Stimulated activated CD4-positive, alpha-beta T cell treated with anti-CD3 and anti-CD28 coated beads, Interleukin-4, amount 100 ng/mL, for 48 hours (primary cell): ENCODE measurements around the gene RBFOX2.

ENCODE experiments used
- DNase-seq, 2 donors: peaks; one replicate each; pipeline ENCODE4 v3.0.0-alpha.2; 2020; ENCODE audit warnings: low read depth in 2 of 2

Gene RBFOX2

GRCh38 chr22:35736166-35736565 is 292.5 kb downstream of the RBFOX2 start:
- no peak for DNase-seq

- no peak for DNase-seq
These were observed 293.1 kb downstream of the RBFOX2 start for GRCh38 chr22:35735542-35735941.

GRCh38 chr22:35734517-35734827 is 294.2 kb downstream of the RBFOX2 start:
- DNase-seq: no peak

GRCh38 chr22:35733791-35734516 is 294.7 kb downstream of the RBFOX2 start:
- DNase-seq: no peak

- DNase-seq: no peak
These were observed 295.6 kb downstream of the RBFOX2 start for GRCh38 chr22:35733036-35733435.

- DNase-seq: no peak
These were observed 296.5 kb downstream of the RBFOX2 start for GRCh38 chr22:35732116-35732515.

- DNase-seq: no peak
These were observed 297.3 kb downstream of the RBFOX2 start for GRCh38 chr22:35731321-35731720.

GRCh38 chr22:35729309-35729698 is 299.3 kb downstream of the RBFOX2 start:
- no peak for DNase-seq

GRCh38 chr22:35728639-35729308 is 299.9 kb downstream of the RBFOX2 start:
- no peak for DNase-seq

- no peak for DNase-seq
These were observed 301.2 kb downstream of the RBFOX2 start for GRCh38 chr22:35727436-35727835.

GRCh38 chr22:35726933-35727332 is 301.7 kb downstream of the RBFOX2 start:
- no peak for DNase-seq

- no peak for DNase-seq
These were observed 302.2 kb downstream of the RBFOX2 start for GRCh38 chr22:35726398-35726797.

GRCh38 chr22:35725521-35725920 is 303.1 kb downstream of the RBFOX2 start:
- DNase-seq: no peak

GRCh38 chr22:35721960-35722359 is 306.7 kb downstream of the RBFOX2 start:
- DNase-seq: no peak

- DNase-seq: no peak
These were observed 309.3 kb downstream of the RBFOX2 start for GRCh38 chr22:35719212-35719875.

GRCh38 chr22:35717572-35717971 is 311.1 kb downstream of the RBFOX2 start, which contains the start of gene APOL5:
TSS of gene APOL5 (plus strand) at chr22:35717872. CDS start at chr22:35717872, 0 bp downstream.
- DNase-seq: no peak

GRCh38 chr22:35712672-35713071 is 316.0 kb downstream of the RBFOX2 start:
- DNase-seq: no peak

- DNase-seq: no peak
These were observed 317.3 kb downstream of the RBFOX2 start for GRCh38 chr22:35711336-35711735.

GRCh38 chr22:35708917-35709316 is 319.7 kb downstream of the RBFOX2 start:
- no peak for DNase-seq

- DNase-seq: no peak
These were observed 320.2 kb downstream of the RBFOX2 start for GRCh38 chr22:35708453-35708852.

GRCh38 chr22:35705141-35705540 is 323.5 kb downstream of the RBFOX2 start:
- DNase-seq: no peak

- DNase-seq: no peak
These were observed 324.6 kb downstream of the RBFOX2 start for GRCh38 chr22:35703861-35704584.
